KMS-11 (cell line): ENCODE data around the gene ADGRG6.
A peak's percentile ranks its signal among the peaks of the same experiment; 100 is the strongest.

ENCODE experiments used
- H2AFZ ChIP-seq: fragments of 200-600 bp; sonication (generic); 2 replicates; pipeline ENCODE4 v1.6.1; 2016; ENCODE audit warnings: antibody characterized with exemption, mixed run types, low read depth
- H3K27ac ChIP-seq: fragments of 200-600 bp; sonication (generic); 2 replicates; pipeline ENCODE4 v1.6.1; 2016; ENCODE audit warnings: mild to moderate bottlenecking, mixed run types
- H3K27me3 ChIP-seq: fragments of 200-600 bp; sonication (generic); 2 replicates; pipeline ENCODE4 v1.6.1; 2017; ENCODE audit warnings: mild to moderate bottlenecking, low read depth, mixed run types, moderate library complexity; ENCODE audit not compliant: insufficient read depth
- H3K36me3 ChIP-seq: fragments of 200-600 bp; sonication (generic); 2 replicates; pipeline ENCODE4 v1.6.1; 2017; ENCODE audit warnings: mild to moderate bottlenecking, mixed run types; ENCODE audit not compliant: insufficient read depth
- H3K4me1 ChIP-seq: fragments of 200-600 bp; sonication (generic); 2 replicates; pipeline ENCODE4 v1.6.1; 2016; ENCODE audit warnings: mild to moderate bottlenecking, low read depth, mixed run types; ENCODE audit not compliant: poor library complexity, severe bottlenecking
- H3K4me2 ChIP-seq: fragments of 200-600 bp; sonication (generic); 2 replicates; pipeline ENCODE4 v1.7.0; 2016; ENCODE audit warnings: mild to moderate bottlenecking, mixed run types
- H3K4me3 ChIP-seq: fragments of 200-600 bp; sonication (generic); IDR thresholded peaks from 2 replicates; pipeline ENCODE4 v1.6.1; 2017; ENCODE audit warnings: low read depth, low read length, mixed read lengths; ENCODE audit not compliant: insufficient read depth
- H3K79me2 ChIP-seq: fragments of 200-600 bp; sonication (generic); 2 replicates; pipeline ENCODE4 v1.6.1; 2016; ENCODE audit warnings: low read depth, mixed run types; ENCODE audit not compliant: insufficient read depth
- H3K9ac ChIP-seq: fragments of 200-600 bp; sonication (generic); 2 replicates; pipeline ENCODE4 v1.6.1; 2016; ENCODE audit warnings: mild to moderate bottlenecking, mixed run types
- H4K20me1 ChIP-seq: fragments of 200-600 bp; sonication (generic); 2 replicates; pipeline ENCODE4 v1.6.1; 2016; ENCODE audit warnings: mild to moderate bottlenecking, mixed run types; ENCODE audit not compliant: insufficient read depth
- TF ChIP-seq, protein P1 (sequence below): fragments of 200-600 bp; sonication (generic); conservative IDR thresholded peaks from 2 replicates; pipeline ENCODE4 v1.6.1; 2017; ENCODE audit warnings: low read depth, mild to moderate bottlenecking, antibody characterized with exemption, low read length, moderate library complexity, mixed read lengths

Gene ADGRG6

DNA sequence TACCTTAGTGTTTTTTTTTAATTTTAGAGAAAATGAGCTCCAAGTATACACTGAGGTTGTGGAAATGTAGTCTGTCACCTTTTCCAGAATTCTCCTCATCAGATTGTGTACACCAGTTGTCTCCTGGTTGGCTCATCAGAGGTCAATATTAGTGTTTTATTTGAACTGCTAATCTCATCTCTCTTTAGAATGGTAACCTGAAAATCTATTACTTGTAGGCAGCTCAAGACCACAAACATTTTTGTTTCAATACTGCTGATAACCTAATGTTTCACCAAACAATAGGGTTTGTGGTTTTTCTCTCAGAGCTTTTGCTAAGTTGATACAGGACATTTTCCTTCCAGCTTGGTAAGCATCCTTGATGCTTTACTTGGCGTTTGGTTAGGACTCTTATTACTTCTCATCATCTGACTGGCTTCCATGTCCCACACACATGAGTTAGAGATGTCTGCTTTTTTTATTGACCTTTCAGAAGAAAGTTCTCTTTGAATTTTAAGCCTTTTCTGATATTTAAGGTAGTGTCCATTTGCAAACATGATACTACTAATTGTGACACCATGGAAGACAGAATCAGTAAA is 15.1 kb downstream of the ADGRG6 start:
- no peak overlapping the region for H3K4me3 ChIP-seq
- no peaks in the 10 kb centered on the region for H3K79me2 ChIP-seq
- H3K27me3 ChIP-seq, result no peaks in the 10 kb centered on the region
- TF ChIP-seq, protein P1, sequence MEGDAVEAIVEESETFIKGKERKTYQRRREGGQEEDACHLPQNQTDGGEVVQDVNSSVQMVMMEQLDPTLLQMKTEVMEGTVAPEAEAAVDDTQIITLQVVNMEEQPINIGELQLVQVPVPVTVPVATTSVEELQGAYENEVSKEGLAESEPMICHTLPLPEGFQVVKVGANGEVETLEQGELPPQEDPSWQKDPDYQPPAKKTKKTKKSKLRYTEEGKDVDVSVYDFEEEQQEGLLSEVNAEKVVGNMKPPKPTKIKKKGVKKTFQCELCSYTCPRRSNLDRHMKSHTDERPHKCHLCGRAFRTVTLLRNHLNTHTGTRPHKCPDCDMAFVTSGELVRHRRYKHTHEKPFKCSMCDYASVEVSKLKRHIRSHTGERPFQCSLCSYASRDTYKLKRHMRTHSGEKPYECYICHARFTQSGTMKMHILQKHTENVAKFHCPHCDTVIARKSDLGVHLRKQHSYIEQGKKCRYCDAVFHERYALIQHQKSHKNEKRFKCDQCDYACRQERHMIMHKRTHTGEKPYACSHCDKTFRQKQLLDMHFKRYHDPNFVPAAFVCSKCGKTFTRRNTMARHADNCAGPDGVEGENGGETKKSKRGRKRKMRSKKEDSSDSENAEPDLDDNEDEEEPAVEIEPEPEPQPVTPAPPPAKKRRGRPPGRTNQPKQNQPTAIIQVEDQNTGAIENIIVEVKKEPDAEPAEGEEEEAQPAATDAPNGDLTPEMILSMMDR, result no peak
- H3K4me1 ChIP-seq, result peaks cover 21% of the 10 kb centered on the region
- no peak overlapping the region for H3K9ac ChIP-seq
- H3K27ac ChIP-seq, result no peak overlapping the region
- peak overlapping the region; percentile 10; the same call in 1 of the 2 replicates for H3K4me2 ChIP-seq
- no peak overlapping the region for H2AFZ ChIP-seq
- no peaks in the 10 kb centered on the region for H3K36me3 ChIP-seq
- H4K20me1 ChIP-seq, result no peaks in the 10 kb centered on the region

DNA sequence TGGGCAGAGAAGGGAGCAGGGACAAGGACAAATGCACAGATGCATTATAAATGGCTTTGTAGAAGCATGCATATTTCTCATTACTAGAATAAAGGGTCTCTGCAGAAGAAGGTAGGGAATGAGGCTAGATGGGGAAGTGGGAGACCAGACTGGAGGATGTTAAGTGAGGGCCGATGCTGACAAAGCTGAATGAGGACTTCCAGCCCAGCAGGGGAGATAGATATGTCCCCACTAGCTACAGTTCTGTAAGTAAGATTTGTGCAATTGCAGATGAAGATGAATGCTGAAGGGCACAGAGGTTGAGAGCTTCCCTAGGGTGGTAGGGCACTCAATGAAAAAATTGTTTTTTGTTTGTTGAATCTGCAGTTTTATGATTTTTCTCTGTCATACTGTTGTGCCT is 16.9 kb downstream of the ADGRG6 start:
- no peaks in the 10 kb centered on the region for H3K79me2 ChIP-seq
- H3K4me1 ChIP-seq, result peaks cover 17% of the 10 kb centered on the region
- TF ChIP-seq, protein P1, result no peak
- H4K20me1 ChIP-seq, result no peaks in the 10 kb centered on the region
- no peak overlapping the region for H3K4me3 ChIP-seq
- no peaks in the 10 kb centered on the region for H3K27me3 ChIP-seq
- H2AFZ ChIP-seq, result no peak overlapping the region
- no peak overlapping the region for H3K4me2 ChIP-seq
- H3K36me3 ChIP-seq, result no peaks in the 10 kb centered on the region
- H3K27ac ChIP-seq, result no peak overlapping the region
- no peak overlapping the region for H3K9ac ChIP-seq

DNA sequence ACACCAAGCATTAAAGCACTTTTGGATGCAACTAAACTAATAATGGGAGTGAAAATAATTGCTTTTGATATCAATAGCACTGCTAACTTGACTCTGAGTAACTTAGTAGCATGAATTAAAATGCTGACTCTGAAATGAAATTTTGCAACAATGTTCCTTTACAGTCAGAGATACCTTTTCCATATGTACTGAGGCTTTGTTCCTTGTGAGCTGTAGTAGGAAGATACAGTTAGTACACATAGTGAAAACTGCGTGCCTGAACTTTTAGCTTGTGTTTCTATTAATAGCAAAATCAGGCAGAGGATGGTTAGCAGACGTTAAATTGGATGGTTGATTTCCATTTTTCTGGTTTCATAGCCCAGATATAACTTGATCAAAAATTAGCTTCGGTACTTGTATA is 18.6 kb downstream of the ADGRG6 start:
- no peak overlapping the region for H3K4me2 ChIP-seq
- no peaks in the 10 kb centered on the region for H3K36me3 ChIP-seq
- no peak overlapping the region for H3K9ac ChIP-seq
- H3K4me1 ChIP-seq, result peaks cover 17% of the 10 kb centered on the region
- TF ChIP-seq, protein P1, result no peak
- H4K20me1 ChIP-seq, result no peaks in the 10 kb centered on the region
- no peak overlapping the region for H2AFZ ChIP-seq
- no peaks in the 10 kb centered on the region for H3K79me2 ChIP-seq
- H3K4me3 ChIP-seq, result no peak overlapping the region
- H3K27me3 ChIP-seq, result no peaks in the 10 kb centered on the region
- H3K27ac ChIP-seq, result no peak overlapping the region

DNA sequence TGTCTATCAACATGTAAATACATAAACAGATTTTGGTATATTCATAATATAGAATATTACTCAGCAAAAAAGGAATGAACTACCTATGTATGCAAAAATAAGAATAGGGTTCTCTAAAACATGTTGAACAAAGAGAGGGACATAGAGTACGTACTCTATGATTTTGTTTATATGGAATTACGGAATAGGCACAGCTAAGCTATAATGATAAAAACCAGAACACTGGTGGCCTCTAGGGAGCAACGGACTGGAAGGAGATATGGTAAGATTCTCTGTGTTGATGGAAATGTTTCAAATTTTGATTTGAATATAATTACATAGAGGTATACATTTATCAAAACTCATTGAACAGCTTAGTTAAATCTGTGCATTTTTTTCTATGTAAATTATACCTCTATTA is 19.6 kb downstream of the ADGRG6 start:
- H3K4me1 ChIP-seq, result peaks cover 11% of the 10 kb centered on the region
- H2AFZ ChIP-seq, result no peak overlapping the region
- no peak overlapping the region for H3K4me2 ChIP-seq
- TF ChIP-seq, protein P1, result no peak
- no peaks in the 10 kb centered on the region for H4K20me1 ChIP-seq
- H3K4me3 ChIP-seq, result no peak overlapping the region
- no peaks in the 10 kb centered on the region for H3K27me3 ChIP-seq
- H3K9ac ChIP-seq, result no peak overlapping the region
- no peaks in the 10 kb centered on the region for H3K79me2 ChIP-seq
- H3K27ac ChIP-seq, result no peak overlapping the region
- H3K36me3 ChIP-seq, result no peaks in the 10 kb centered on the region
